Measurements from ENCODE around the gene PRAC1.

GRCh38 chr17:48751733-48752398, 29.5 kb upstream of the PRAC1 start:
- TF ChIP-seq CTCF (conservative IDR thresholded peaks at IDR 0.05) (no peak), EZH2 (IDR thresholded peaks at IDR 0.05; ENCODE audit: low read depth) (no peak)
